Epidermal melanocyte (primary cell): ENCODE measurements around the gene SMIM7.
"Not testable (repeated sequence)": the region's sequence is repeated elsewhere in the genome, so short reads cannot be mapped to it uniquely, and the experiment has no call there.

ENCODE experiments used
- DNase-seq: peaks from one replicate; pipeline ENCODE4 v3.0.0; 2011; ENCODE audit warnings: low spot score; ENCODE audit not compliant: insufficient read length

SMIM7 gene

GRCh38 chr19:16655727-16656126, 4.2 kb downstream of the SMIM7 start:
- no peak for DNase-seq

DNA sequence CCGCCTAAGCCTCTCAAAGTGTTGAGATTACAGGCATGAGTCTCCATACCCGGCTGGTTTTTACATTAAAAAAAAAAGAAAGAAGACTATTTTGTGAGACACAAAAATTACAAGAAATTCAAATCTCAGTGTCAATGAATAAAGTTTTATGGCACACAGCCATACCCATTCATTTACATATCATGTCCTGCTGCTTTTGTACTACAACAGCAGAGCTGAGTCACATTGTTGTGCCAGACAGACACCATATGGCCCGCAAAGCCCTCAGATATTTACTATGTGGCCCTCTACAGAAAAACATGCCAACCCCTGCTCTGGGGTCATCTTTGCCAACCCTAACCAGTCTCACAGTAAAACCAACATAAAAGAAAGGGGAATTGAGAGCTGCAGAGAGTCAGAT, 5.3 kb downstream of the SMIM7 start:
- no peak for DNase-seq

- DNase-seq = no peak
Observed at GRCh38 chr19:16654140-16654539, 5.8 kb downstream of the SMIM7 start.

DNA sequence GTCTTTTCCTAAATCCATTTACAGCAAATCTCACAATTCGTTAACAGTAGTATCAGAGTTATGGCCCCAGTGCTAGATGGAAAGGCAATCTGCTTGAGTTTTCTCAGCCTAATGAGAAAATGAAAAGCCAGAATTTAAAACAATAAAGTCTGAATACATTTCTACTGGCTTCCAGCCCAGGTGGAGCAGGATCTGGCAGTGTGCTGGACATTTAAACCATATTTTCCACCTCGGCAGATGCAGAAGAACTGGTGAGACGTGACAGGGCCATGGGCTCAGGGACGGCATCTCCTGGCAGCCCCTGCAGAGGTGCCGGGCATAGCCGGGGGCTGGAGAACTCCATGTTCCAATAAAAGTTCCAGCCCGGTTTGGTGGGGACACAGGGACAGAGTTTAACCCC, 7.1 kb downstream of the SMIM7 start:
- DNase-seq = no peak

DNA sequence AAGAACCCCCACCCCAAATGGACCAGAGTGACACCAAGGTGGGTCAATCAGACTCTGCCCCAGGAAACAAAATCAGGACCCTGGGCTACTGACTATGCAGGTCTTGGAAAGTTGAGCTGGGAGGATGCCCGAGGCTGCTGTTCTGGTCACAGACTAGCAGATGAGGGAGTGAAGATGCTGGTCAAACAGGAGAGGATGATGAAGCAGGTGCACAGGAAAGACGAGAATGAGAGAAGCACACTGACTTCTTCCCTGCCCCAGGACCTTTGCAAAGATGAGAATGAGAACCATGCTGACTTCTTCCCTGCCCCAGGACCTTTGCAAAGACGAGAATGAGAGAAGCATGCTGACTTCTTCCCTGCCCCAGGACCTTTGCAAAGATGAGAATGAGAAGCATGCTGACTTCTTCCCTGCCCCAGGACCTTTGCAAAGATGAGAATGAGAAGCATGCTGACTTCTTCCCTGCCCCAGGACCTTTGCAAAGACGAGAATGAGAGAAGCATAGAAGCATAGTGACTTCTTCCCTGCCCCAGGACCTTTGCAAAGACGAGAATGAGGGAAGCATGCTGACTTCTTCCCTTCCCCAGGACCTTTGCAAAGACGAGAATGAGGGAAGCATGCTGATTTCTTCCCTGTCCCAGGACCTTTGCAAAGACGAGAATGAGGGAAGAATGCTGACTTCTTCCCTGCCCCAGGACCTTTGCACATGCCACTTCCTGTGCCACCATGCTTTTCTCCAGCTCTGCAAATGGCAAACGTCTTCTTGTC, 8.3 kb downstream of the SMIM7 start:
- not testable (repeated sequence) for DNase-seq

DNA sequence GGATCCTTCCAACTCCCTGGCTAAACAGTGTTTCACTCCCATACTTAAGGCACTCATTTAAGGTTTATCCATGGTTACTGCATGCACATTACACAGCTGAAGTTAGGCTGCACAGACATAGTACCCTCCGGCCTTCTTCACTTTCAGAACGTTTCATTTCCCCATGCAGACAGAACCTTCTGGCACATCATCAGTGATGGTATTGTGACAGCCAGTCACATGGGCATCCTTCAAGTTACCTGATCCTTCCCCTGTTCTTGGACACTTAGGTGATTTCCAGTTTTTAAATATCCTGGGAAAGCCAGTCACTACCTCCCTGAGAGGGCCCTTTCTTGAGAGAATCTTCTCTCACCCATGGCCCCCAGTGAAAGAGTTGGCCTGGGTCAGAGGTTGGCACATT, 9.1 kb downstream of the SMIM7 start:
- no peak for DNase-seq

- peak; percentile 62 for DNase-seq
Observed at GRCh38 chr19:16649734-16650133, 10.2 kb downstream of the SMIM7 start.

GRCh38 chr19:16645140-16645539, 14.8 kb downstream of the SMIM7 start:
- DNase-seq = peak; percentile 29

DNA sequence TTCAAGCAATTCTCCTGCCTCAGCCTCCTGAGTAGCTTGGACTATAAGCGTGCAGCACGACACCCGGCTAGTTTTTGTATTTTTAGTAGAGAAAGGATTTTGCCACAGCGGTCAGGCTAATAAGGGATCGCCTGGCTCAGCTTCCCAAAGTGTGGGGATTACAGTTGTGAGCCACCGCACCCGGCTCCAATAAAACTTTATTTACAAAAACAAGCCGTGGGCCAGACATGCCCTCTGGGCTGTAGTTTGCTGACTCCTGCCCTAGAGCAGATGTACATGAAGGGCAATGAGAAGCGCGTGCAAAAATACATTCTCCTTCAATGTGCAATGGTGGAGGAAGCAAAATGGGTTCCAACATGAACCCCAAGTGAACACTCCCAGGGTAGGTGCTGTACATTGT, 18.2 kb downstream of the SMIM7 start:
- no peak for DNase-seq

DNA sequence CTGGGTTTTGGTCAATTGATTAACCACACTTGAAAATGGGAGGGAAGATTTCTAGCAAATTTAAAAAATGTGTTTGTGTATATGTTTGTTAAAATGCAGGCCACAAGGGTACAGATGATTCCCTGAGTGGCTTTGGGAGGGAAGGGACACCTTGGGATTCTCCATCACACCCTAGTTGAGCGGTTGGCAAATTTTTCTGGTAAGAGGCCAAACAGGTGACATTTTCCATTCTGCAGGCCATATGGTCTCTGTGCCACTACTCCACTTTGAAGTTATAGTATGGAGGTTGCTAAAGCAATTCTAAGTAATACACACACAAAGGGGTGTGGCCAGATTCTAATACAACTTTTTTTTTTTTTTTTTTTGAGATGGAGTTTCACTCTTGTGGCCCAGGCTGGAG, 19.0 kb downstream of the SMIM7 start:
- no peak for DNase-seq

- peak; percentile 5 for DNase-seq
Observed at GRCh38 chr19:16638666-16639065, 21.3 kb downstream of the SMIM7 start.

- peak; percentile 12 for DNase-seq
Observed at GRCh38 chr19:16637535-16637934, 22.4 kb downstream of the SMIM7 start.

DNA sequence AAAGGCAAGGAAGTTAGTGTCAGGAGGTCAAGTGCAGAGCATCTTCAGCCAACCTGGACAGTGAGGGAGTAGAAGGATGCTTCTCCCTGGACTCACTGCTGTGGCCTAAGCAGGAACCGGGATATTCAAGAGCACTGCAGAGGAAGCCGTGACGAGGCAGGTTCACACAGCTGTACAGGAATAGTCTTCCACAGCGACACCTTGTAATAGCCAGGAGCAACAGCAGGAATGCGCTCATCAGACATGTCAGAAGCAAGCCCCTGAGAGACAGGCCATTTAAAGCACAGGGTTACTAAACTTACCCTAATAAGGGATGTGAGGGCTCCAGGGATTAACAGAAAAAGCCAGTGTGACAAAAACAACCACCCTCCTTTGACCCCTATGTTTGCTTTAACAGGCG, 28.5 kb downstream of the SMIM7 start:
- no peak for DNase-seq

- no peak for DNase-seq
Observed at GRCh38 chr19:16628984-16629691, 30.8 kb downstream of the SMIM7 start.

DNA sequence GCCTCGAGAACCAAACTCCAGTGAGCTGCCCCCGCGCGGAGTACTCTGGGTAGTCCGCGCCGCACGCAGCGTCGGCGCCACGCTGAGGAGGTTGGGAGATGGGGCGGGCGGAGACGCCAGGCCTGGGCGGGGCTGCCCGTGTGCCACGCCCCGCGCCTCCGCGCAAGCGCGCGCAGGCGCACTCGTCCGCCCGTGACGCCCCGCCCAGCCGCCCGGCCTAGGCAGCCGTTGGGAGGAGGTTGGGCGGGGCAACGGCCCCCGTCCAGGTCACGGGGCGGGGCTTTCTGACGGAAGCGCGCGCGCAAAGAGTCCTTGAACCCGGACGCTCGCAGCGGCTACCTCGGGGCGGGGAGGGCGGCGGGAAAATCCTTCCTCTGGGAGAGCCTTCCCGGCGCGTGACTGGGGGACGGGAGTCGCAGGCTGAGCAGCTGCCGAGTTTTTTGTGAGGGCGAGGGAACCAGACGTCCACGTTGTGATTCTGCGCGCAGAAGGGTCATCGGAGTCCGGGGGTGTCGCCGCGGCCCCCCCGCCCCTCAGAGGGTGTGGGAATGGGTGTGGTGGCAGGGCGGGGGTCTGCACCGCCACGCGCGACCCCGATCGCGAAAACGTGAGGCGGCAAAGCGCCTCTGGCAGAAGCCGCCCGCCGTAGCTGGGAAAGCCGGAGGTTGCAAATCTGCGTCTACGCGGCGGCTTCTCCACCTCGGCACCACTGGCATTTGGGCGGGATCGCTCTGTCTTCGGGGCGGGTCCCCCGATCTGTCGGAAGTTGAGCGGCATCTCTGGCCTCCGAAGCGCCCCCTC, 31.6 kb downstream of the SMIM7 start, which contains the start of gene MED26:
Gene MED26, minus strand, starts transcription at position 22 of the 801 bp plus-strand sequence. CDS start 261 bp downstream, outside the sequence.
- DNase-seq = peak; percentile 89

DNA sequence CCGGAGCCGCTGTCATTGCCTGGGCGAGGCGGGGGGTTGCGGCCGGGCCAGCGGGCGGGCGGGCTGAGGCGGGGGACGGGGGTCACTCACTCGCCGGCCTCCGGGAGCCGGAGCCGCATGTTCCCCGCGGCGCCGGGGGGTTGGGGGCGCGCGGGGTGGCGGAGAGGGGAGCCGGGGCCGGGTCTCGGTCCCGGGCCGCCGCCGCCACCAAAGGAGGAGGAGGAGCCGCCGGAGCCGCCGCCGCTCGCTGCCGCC, 32.1 kb downstream of the SMIM7 start:
- no peak for DNase-seq

DNA sequence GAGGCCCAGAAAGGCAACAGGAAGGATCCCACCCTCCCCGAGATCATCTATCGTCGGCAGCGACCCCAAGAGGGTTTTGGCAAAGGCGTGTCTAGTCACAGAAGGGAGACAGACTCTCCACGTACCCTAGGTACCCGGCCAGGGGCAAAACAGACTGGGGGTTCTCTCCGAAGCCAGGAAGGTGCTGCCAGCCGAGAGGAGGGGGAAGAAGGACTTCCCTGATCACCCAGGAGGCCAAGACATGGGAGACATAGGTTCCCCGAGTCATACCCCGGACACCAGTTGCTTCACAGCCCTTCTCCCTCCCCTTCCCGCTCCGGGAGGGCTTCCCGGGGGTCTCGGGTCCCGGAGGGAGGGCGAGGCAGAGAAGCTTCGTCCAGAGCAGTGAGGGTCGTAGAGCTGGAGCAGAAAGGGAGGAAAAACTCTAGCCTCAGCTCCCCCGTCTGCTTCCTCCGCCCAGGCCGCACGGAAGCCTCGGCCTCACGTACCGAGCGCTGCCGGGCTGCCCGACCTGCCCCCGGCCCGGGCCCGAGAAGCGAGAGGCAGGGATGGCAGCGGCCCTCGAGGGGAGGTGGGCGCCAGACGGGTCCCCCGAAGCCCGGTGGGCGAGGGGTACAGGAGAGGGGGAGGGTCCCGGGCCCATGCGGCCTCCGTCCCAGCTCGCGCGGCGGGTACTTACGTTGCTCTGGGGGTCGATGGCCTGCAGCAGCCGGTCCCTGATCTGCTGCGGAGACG, 32.6 kb downstream of the SMIM7 start:
- peak; percentile 1 for DNase-seq

DNA sequence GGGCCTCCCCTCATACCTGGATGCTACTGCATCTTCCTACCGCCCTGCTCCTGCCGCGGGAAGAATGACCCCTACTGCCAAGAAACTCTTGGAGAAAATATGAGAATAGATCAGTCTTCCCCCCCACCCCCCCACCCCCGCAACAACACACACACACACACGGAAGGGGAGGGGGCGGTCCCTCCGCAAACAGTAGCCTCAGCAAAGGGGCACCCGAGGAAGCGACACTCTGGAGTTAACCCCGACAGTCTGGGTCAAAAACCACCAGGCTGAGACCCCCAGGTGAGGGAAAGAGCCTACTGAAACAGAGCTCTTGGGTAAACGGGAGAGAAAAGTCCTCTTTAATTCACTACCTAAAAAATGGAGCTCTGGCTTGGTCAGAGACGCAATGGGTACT, 33.1 kb downstream of the SMIM7 start:
- DNase-seq = no peak

DNA sequence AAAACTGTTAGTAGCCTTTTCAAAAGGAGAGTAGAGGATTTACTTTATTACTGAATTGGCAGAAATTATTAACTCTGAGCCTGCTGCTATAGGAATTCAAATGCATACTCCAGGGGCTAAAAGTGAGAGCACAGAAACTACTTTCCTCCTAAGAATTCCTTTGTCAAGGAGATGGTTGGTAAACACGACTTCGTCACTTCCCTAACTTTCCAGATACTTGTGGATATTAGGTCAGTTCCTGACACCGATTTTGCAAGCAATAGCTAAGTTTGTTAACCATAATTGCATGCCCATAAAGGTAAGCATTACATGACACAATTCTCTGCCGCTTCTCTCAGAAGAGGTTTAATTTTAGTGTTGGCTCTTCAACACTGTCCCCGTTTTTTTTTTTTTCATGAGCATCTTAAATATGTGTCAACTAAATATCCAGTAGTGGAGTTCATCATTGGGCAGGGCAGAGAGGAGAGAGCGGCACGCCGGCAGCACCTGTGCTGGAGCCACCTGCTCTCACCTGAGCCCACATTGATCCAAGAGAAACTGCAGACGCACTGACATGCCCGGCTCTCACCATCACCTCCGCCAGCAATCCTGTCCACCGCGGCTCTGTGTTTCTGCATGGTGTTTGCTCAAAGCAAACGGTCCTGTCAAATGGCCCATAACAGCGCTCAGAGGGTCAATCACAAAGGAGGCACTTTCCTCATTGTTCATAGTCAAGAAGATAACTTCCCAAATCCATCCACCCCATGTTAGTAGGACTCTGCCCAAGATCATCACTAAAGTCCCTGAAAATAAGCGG, 34.6 kb downstream of the SMIM7 start:
- no peak for DNase-seq

- DNase-seq = no peak
Observed at GRCh38 chr19:16624236-16624635, 35.7 kb downstream of the SMIM7 start.

DNA sequence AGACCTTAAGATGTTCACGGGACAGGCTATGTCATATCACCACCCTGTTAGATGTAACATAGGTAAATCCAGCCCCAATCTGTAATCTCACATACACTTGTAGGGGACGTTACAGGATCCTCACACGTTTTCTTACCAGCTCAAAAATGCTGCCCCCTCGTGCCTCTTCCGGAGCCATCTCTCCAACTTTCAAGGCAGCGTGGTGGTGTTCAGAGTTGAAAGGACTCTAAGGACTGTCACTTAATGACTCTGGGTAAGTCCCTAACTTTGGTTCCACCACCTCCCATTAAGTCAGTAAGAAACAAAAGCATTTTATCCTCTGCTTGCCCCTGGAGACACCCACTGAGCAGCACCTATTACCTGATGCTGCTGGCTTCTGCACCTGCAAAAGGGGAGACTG, 36.4 kb downstream of the SMIM7 start:
- no peak for DNase-seq
